Endometrium (tissue), 2 donors: ENCODE data around the gene DISP3.
A peak's percentile ranks its signal among the peaks of the same experiment; 100 is the strongest.

Experiments
- FAIRE-seq: peaks from 2 replicates; lab custom pipeline; 2012; peaks lifted over from hg19 to GRCh38; lab: Jason Lieb, UNC
- donor health status: control.
- donor health status: control.

The DISP3 gene

DNA sequence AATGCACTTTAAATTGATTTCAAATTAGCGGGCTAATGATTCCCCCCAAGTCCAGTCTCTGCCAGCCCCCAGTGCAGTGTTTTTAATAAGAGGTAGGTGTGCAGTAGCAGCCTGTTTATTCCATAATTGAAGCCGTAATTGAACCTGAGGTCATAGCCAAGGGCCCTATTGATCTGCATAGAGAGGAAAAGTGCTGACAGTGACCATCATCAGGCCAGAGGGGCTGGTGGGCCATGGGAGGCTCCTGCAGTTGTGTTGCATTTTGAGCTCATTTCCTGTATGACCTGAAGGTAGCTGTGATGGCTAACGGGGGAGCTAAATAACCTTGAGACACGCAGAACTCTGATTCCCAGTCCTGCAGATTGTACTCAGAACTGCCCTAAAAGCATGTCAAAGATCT is 67.5 kb downstream of the DISP3 start:
- no peak for FAIRE-seq

GRCh38 chr1:11550664-11551283 is 71.8 kb downstream of the DISP3 start:
- peak; percentile 89 for FAIRE-seq

- FAIRE-seq = no peak
These were observed 79.3 kb downstream of the DISP3 start for GRCh38 chr1:11558276-11558675.

GRCh38 chr1:11558871-11559590 is 80.1 kb downstream of the DISP3 start:
- FAIRE-seq = no peak

DNA sequence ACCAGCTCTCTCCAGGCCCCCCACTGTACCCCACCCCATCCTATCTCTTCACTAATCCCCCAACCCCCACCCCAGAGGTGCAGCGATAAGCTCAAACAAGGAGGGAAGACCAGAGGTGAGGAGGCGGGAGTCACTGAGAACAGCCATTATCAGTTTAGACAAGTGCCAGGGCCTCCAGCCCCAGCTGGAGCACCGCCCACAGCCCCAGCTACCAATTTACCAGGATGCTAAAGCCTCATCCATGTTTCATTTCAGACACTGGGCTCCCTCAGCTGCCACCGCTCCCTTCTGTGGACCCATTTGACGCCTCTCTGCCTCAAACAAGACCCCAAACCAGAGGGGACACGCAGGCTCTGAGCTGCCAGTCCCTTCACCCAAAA is 80.6 kb downstream of the DISP3 start:
- FAIRE-seq = no peak

DNA sequence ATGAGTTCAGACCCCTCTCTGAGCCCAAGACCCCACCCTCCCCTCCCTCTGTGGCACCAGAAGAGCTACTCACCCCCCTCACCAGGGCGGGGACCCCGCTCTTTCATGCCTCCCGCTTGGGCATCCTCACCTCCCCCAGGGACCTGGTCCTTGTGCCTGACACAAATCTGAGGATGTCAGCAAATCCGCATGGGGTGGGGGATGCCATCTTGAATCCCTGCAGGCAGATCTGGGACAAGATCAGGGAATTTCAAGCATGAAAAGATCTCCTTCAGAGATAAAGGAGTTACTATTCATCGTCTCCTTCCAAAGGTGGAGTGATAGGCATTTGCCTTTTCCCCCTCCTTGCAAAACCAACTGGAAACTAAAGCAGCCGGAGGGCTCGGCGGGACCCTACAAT is 81.1 kb downstream of the DISP3 start:
- FAIRE-seq = no peak

- no peak for FAIRE-seq
These were observed 82.8 kb downstream of the DISP3 start for GRCh38 chr1:11561740-11562139.

DNA sequence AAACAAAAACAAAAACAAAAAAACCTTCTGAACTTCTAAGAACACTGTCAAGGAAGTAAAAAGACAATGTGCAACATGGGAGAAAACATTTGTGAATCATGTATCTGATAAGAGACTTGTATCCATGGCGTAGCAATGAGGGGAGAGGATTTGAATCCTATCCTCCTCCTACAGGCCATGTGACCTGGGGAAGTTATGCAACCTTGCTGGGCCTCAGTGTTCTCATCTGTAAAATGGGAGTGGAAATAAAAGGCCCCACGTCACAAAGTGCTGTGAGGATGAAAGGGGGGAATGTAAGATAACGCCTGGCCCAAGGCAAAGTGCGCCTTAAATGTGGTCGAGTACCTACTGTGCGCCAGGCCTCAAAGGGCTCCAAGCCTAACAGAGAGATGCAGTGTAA is 83.7 kb downstream of the DISP3 start:
- FAIRE-seq = no peak

- FAIRE-seq = no peak
These were observed 84.7 kb downstream of the DISP3 start for GRCh38 chr1:11563560-11564069.

- FAIRE-seq = no peak
These were observed 85.3 kb downstream of the DISP3 start for GRCh38 chr1:11564237-11564636.

DNA sequence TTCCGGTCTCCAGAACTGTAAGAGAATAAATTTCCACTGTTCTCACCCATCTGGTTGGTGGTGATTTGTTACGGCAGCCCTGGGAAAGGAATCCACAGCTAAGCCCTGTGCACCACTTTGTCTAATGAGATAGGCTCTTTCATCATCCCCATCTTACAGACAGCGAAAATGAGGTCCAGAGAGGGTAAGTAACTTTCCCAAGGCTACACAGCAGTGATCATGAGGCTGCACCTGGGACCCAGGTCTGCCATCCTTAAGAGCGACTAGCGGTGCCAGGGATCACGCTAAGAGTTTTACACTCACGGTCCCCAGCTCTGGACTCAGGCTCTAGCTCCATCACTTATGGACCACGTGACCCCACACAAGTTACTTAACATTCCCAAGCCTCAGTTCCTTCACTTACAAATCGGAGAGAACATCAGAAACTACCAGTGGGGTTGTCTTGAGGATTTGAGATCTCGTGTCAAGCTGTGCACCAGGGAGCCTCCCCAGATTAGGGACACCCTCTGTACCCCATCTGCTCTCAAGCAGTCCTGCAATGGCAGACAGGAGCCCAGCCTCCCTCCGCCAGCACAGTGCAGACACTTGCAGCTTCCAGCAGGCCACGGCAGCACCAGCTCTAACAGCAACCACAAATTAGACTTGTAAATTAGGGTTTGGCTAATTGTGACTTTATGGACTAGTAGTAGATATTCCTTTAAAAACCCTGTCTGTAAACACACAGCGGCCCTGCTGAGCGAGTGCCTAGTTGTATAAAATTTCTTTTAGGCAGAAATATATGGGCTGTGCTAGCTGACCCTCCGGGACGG is 87.3 kb downstream of the DISP3 start:
- no peak for FAIRE-seq

DNA sequence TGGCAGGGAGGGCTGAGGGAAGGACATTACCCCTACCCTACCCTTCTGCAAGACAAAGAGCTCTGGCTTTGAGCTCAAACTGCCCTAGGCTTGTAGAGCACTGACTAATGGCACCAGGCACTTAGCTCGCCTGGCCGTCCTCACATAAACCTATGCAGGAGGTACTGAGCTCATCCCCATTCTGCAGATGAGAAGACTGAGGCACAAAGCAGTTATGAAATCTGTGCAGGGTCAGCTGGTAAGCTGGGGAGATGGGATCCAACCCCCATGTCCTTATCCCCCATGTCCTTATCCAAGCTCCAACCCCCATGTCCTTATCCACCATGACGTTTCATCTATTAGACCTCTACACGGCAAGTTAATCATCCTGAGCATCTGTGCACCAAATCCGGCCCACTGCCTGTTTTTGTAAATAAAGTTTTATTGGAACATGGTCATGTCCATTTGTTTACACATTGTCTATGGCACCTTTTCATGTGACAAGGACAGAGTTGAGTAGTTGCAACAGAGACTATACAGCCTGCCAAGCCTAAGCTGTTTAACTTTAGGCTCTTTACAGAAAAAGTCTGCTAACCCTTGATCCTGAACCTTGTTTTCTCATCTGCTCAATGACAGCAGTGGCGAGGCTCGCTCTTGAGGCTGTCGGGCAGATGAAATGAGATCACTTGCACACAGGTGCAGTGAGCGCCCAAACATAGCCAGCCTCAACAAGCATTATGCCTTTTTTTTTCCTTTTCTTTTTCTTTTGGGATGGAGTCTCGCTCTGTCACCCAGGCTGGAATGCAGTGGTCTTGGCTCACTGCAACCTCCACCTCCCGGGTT is 88.5 kb downstream of the DISP3 start:
- no peak for FAIRE-seq

- no peak for FAIRE-seq
These were observed 89.7 kb downstream of the DISP3 start for GRCh38 chr1:11568687-11569086.

GRCh38 chr1:11569551-11569950 is 90.6 kb downstream of the DISP3 start:
- FAIRE-seq = no peak

GRCh38 chr1:11569954-11570353 is 91.0 kb downstream of the DISP3 start:
- FAIRE-seq = no peak

DNA sequence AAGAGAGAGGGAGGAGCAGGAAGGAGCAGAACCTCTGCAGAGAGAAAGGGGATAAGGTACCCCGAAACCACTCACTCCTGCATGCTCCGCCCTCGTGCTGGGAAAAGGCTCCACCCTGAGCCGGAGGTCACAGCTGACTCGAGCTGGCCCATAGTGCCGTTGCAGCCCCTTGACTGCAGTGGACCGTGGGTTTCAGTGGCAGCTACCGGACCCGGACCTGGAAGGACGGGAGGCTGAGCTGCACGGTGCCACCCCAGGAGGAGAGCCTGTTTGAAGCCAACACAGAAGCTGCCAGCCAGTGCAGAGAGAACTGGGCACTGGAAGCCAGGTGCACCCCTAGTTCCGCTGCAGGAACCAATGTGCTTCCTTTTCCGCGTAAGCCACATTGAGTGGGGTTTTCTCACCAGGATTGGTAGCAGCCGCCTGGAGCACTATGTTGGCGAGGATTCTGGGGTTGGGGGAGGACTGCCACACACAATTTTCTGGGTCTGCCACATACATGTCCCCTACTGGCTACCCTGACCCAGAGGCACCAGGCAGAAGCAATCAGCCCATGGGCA is 91.9 kb downstream of the DISP3 start:
- no peak for FAIRE-seq

DNA sequence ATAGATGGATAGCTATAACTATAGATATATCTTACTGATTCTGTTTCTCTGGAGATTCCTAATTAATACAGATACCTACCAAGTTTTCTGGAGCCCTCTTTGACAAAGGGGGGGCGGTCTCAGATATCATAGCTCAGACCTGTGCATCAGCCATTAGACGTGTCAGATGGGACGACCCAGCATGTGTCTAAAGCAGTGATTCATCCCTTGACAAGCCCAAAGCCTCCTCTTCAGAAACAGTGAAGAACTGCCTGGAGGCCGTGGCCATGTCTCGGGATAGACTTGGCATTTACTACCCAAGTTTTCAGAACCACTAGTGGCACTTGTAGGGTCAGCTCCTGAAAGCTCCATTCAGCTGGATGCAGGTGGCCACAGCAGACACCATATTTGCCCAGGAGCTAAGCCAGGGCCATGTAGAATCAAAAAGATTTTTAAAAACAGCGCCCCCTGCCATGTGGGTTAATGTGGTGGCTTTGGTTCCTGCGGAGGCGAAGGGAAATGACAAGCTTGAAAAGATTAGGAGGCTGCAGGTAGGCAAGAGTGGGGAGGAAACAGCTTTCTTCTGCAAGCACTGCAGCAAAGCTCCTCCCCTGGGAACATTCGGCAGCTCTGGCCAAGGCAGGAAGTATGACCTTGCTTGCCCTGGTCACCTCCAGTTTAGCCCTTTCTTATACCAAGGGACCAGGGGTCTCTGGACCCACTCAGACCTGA is 93.1 kb downstream of the DISP3 start:
- FAIRE-seq = no peak

- no peak for FAIRE-seq
These were observed 94.2 kb downstream of the DISP3 start for GRCh38 chr1:11573116-11573692.

DNA sequence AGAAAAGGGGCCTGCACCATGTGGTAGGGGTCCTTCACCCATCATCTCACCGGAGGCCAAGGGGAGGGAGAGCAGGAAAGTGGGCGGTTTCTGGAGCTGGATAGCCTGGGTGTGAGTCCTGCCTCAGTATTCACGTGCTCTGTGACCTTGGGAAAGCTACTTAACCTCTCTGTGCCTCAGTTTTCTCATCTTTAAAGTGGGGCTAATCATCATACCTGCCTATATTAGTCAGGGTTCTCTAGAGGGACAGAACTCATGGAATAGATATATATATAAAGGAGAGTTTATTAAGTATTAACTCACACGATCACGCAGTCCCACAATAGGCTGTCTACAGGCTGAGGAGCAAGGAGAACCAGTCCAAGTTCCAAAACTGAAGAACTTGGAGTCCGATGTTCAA is 96.6 kb downstream of the DISP3 start:
- FAIRE-seq = no peak

- FAIRE-seq = no peak
These were observed 97.3 kb downstream of the DISP3 start for GRCh38 chr1:11576109-11576875.
